GM19023 (cell line): ENCODE measurements around the gene NINJ2.
"Not testable (repeated sequence)": the region's sequence is repeated elsewhere in the genome, so short reads cannot be mapped to it uniquely, and the experiment has no call there.

Experiments used
- ATAC-seq: cut with Tn5 transposase; IDR thresholded peaks from one replicate; pipeline ENCODE4 v1.9.1; 2021; ENCODE audit warnings: mild to moderate bottlenecking, moderate library complexity; ENCODE audit not compliant: unreplicated experiment

Gene NINJ2

DNA sequence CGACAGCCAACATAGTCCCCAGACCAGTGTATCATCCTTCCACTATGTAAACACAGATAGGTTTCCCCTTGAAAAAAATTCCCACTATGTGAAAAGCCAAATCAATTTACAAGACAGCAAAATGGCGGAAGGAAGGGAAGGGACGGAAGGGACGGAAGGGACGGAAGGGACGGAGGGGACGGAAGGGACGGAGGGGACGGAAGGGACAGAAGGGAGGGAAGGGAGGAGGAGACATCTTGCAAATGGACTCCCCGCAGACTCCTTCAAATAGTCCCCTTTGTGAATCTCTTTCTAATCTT is 75.3 kb downstream of the NINJ2 start:
- no peak for ATAC-seq

GRCh38 chr12:587132-588023 is 75.9 kb downstream of the NINJ2 start:
- ATAC-seq = no peak

GRCh38 chr12:586318-587071 is 76.8 kb downstream of the NINJ2 start:
- no peak for ATAC-seq

GRCh38 chr12:585062-586061 is 77.9 kb downstream of the NINJ2 start:
- no peak for ATAC-seq

- ATAC-seq = no peak
Observed at GRCh38 chr12:583251-583869, 79.9 kb downstream of the NINJ2 start.

DNA sequence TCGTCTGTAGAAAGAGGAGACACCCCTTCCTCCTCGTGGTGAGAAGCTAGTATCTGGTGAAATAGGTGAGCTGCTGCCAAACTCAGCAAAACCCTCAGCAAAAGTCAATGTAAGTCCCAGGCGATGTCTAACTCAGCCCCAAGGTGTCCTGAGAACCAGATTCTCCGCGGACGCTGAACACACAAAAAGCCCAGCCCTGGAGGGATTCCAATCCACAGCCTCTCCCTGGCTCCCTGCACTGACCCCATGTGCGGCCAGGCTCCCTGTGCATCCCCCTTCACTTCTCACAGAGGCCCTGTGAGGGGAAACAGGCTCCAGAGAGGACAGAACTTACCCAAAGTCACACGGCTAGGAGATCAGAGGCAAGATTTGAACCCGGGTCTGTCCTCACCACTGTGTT is 81.5 kb downstream of the NINJ2 start:
- ATAC-seq = no peak

DNA sequence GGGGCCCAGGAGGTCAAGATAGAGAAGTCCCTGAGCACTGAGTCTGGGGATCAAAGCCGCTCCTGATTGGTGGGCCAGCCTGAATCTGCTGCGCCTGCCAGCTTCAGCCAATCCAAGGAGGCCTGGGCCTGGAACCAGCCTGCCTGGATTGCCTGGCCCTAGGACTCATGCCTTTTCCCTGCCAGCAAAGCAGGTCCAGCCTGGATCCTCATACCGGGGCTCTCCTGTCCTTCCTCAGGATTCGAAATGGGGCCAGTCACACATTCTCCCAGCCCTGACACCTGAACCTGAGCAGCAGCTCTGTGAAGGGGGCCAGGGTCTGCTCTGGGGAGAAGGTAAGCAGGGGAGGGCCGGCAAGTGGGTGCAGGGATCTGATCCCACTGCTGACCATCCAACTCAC is 81.9 kb downstream of the NINJ2 start:
- ATAC-seq = no peak

DNA sequence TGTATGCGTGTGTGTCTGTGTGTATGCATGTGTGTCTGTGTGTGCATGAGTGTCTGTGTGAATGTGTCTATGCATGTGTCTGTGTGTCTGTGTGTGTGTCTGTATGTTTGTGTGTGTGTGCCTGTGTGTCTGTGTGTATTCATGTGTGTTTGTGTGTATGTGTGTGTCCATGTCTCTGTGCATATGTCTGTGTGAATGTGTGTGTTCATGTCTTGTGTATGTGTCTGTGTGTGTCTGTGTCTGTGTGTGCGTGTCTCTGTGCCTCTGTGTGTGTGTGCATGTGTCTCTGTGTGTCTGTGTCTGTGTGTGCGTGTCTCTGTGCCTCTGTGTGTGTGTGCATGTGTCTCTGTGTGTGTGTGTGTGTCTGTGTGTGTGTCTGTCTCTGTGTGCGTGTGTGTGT is 82.4 kb downstream of the NINJ2 start:
- no peak for ATAC-seq

DNA sequence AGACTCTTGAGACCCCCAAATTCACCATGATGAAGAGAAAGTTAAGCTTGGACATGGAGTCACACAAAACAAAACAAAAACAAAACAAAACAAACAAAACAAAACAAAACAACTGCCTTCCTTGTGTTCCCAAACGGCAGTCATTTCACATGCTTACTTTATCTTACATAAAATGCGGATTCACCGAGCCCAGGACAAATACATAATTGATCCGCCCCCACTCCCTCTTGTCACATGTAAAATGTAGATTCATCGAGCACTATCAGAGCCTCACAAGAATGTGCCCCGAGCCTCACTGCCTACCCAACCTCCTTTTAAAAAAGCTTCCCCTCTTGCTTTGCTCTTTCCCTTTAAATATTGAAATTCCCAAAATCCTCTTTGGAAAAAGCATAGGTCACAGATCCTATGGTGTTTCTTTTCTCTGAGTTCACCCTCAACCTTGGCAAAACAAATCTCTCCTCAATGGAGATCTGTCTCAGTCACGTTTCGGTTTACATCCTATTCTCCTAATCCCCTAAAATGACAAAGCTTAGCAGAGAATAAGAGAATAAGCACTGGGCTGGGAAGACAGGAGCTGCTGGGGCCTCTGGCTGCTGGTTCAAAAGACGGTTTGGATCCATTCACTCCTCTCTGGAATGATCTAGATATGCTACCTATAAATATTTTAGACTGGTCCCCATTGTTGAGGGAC is 83.7 kb downstream of the NINJ2 start:
- no peak for ATAC-seq

- no peak for ATAC-seq
Observed at GRCh38 chr12:578748-579419, 84.4 kb downstream of the NINJ2 start.

- not testable (repeated sequence) for ATAC-seq
Observed at GRCh38 chr12:577994-578747, 85.1 kb downstream of the NINJ2 start.

GRCh38 chr12:576615-577110 is 86.6 kb downstream of the NINJ2 start:
- no peak for ATAC-seq

DNA sequence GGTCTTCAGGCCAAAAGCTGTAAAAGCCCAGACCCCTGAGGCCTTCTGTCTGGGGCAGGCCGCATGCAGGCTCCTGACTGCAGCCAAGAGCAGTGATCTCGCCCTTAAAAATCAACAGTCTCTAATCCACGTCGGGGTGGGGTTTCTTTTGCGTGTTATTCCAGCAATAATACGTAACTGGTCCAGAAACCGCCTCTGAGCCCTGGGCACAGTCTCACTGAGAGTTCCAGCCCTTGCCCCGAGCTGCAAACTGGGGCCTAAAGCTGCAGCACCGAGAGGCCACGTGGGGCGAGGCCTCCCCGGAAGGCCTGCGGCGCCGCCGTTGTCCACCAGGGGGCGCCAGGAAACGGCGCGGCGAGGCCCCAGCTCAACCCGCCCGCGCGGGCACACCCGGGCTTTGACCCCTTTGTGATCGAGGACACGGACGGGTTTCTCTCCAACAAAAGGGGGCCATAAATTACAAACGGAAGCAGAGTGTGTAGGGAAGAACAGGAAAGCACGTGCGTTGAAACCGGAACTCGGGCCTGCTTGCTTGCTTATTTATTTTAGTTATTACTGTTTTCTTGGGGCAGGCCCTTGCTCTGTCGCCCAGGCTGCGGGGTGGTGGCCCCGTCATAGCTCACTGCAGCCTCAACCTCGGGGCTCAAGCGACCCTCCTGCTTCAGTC is 87.2 kb downstream of the NINJ2 start:
- peak; percentile 74 for ATAC-seq

- ATAC-seq = no peak
Observed at GRCh38 chr12:575129-575502, 88.1 kb downstream of the NINJ2 start.

GRCh38 chr12:574475-575128 is 88.6 kb downstream of the NINJ2 start:
- ATAC-seq = no peak

DNA sequence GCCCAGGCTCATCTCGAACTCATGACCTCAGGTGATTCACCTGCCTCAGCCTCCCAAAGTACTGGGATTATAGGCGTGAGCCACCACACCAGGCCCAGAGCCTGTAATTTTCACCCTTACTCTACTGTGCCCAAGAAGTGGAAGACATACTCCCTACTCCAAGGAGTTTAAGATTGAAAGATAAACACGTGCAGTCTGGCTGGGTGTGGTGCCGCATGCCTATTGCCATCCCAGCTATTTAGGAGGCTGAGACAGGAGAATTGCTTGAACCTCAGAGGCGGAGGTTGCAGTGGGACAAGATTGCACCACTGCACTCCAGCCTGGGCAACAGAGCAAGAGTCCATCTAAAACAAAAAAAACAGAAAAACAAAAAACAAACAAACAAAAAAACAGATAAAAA is 90.0 kb downstream of the NINJ2 start:
- ATAC-seq = no peak

DNA sequence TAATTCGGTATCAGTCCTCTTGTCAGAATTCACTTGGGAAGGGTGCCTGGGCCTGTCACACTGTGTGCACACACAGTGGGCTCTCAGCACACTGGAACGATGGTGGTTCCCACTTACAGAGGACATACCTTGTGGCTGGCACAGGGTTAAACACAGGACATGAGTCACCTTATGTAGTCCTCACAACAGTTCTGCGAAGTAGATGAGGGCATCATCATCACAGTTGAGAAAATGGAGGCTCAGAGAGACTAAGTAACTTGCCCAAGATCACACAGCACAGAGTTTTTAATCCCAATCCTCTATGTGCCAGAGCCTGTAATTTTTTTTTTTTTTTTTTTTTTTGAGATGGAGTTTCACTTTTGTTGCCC is 90.7 kb downstream of the NINJ2 start:
- ATAC-seq = no peak
